Measurements from ENCODE around the gene PCDHGB4.
"Not testable (repeated sequence)": the region's sequence is repeated elsewhere in the genome, so short reads cannot be mapped to it uniquely, and the experiment has no call there.

The PCDHGB4 gene

DNA sequence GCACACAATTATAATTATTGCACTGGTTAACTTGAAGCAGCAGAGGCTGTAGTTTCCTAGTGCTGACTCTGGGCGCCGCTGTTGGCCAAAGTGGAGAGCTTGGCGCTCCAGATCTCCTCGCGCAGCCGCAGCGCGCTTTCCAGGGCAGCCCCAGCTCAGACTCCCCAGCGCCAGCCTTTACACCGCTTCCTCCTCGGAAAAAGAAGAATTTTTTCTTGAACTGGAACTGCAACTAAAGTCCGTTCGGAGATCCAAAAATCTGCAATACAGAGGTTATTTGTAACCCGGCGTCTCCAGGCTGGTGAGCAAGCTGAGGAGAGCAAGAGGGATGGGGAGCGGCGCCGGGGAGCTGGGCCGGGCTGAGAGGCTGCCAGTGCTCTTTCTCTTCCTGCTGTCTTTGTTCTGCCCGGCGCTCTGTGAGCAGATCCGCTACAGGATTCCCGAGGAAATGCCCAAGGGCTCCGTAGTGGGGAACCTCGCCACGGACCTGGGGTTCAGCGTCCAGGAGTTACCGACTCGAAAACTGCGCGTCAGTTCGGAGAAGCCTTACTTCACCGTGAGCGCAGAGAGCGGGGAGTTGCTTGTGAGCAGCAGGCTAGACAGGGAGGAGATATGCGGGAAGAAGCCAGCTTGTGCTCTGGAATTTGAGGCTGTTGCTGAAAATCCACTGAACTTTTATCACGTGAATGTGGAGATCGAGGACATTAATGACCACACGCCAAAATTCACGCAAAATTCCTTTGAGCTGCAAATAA, at the start of gene PCDHGB4:
Gene PCDHGB4, plus strand, starts transcription at position 142 of the 755 bp plus-strand sequence. Its CDS starts 187 bp downstream, at position 329.
- H3K4me3 ChIP-seq (replicated peaks; ENCODE audit: low read depth, low read length): peak within 1 kb of the TSS; percentile 57
- DNase-seq (ENCODE audit: low read depth): peak; percentile 74
- TF ChIP-seq, protein P1, sequence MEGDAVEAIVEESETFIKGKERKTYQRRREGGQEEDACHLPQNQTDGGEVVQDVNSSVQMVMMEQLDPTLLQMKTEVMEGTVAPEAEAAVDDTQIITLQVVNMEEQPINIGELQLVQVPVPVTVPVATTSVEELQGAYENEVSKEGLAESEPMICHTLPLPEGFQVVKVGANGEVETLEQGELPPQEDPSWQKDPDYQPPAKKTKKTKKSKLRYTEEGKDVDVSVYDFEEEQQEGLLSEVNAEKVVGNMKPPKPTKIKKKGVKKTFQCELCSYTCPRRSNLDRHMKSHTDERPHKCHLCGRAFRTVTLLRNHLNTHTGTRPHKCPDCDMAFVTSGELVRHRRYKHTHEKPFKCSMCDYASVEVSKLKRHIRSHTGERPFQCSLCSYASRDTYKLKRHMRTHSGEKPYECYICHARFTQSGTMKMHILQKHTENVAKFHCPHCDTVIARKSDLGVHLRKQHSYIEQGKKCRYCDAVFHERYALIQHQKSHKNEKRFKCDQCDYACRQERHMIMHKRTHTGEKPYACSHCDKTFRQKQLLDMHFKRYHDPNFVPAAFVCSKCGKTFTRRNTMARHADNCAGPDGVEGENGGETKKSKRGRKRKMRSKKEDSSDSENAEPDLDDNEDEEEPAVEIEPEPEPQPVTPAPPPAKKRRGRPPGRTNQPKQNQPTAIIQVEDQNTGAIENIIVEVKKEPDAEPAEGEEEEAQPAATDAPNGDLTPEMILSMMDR (IDR thresholded peaks at IDR 0.05; ENCODE audit: low read length, missing control alignments): peak; percentile 59

DNA sequence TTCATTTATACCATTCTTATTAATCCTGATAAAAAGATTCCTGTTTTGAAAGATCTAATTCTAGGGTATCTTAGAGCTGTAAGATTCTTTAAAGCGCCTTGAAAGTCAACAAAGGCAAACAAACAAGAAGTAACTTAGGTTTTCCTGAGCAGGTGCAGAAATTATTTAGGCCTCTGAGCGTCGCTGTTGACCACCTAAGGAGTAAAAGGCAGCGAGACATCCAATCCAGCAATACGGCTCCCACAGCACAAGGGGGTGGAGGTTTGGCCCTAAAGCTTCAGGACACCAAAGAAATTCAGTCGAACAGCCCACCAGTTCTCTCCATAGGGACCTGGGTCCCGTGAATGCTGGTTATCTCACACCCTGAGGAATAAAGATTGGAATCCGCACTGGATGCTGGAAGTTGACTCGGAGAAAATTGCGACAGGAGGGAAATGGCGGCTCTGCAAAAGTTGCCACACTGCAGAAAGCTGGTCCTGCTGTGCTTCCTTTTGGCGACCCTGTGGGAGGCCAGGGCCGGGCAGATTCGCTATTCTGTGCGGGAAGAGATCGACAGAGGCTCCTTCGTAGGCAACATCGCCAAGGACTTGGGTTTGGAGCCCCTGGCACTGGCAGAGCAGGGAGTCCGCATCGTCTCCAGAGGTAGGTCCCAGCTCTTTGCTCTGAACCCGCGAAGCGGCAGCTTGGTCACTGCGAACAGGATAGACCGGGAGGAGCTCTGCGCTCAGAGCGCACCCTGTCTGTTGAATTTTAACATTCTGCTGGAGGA, 48.8 kb upstream of the PCDHGB4 start, which contains the start of gene PCDHGA2:
Gene PCDHGA2, plus strand, starts transcription at position 223 of the 769 bp plus-strand sequence.
- peak; percentile 76 for DNase-seq (ENCODE audit: low read depth)
- TF ChIP-seq, protein P1 (IDR thresholded peaks at IDR 0.05; ENCODE audit: low read length, missing control alignments): peak; percentile 61
- H3K4me3 ChIP-seq (replicated peaks; ENCODE audit: low read depth, low read length): peak within 1 kb of the TSS; percentile 53

GRCh38 chr5:141340781-141341354, 46.6 kb upstream of the PCDHGB4 start:
- not testable (repeated sequence) for H3K4me3 ChIP-seq (replicated peaks; ENCODE audit: low read depth, low read length); DNase-seq (ENCODE audit: low read depth)

DNA sequence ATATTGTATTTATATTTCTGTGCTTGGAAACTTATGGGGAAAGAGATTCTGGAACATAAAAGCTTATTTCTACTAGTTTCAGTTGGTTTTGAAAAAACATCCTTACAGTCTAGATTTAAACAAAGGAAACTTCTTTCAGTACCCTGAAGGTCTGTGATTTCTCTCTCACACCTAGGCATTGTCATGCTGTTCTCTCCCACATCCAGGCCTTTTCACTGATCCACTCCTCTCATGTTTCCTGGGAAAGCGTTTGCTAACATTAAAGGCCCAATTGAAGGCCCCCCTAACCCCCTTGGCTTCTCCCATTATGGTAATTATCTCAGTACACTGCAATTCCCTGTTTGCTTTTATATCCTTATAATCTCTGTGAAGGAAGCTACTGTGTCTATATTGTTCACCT, 44.7 kb upstream of the PCDHGB4 start:
- DNase-seq (ENCODE audit: low read depth): no peak
- TF ChIP-seq, protein P1 (IDR thresholded peaks at IDR 0.05; ENCODE audit: low read length, missing control alignments): no peak
- no peak overlapping the region for H3K4me3 ChIP-seq (replicated peaks; ENCODE audit: low read depth, low read length)

GRCh38 chr5:141343242-141343952, 44.1 kb upstream of the PCDHGB4 start, which contains the start of gene PCDHGA3:
TSS of gene PCDHGA3 (plus strand) at chr5:141343829. CDS start at chr5:141344034, 205 bp downstream.
- peak; percentile 74 for DNase-seq (ENCODE audit: low read depth)
- TF ChIP-seq, protein P1 (IDR thresholded peaks at IDR 0.05; ENCODE audit: low read length, missing control alignments): peak; percentile 49
- H3K4me3 ChIP-seq (replicated peaks; ENCODE audit: low read depth, low read length): peak within 1 kb of the TSS; percentile 53

GRCh38 chr5:141343953-141344463, 43.5 kb upstream of the PCDHGB4 start:
- no peak for DNase-seq (ENCODE audit: low read depth)
- TF ChIP-seq, protein P1 (IDR thresholded peaks at IDR 0.05; ENCODE audit: low read length, missing control alignments): no peak
- peak overlapping the region; percentile 53 for H3K4me3 ChIP-seq (replicated peaks; ENCODE audit: low read depth, low read length)

Data from fibroblast of pulmonary artery (primary cell).